ENCODE data around the gene EXOC1. TPM values are rescaled to one million over a fixed set of nuclear protein-coding genes. Genes with fewer than 3 reads are reported as not detected.

The EXOC1 gene
- 10 to 100 TPM; 18.0 to 18.4 TPM for total RNA-seq

- Histone ChIP-seq H3K9me3 (no peaks in the 10 kb centered on the region), H3K36me3 (no peaks in the 10 kb centered on the region), H3K27ac (peak within 1 kb of the TSS; percentile 80 to 83), H3K27me3 (no peaks in the 10 kb centered on the region), H3K4me1 (peaks cover 0 to 25% of the 10 kb centered on the region in 2 donors), H3K4me3 (peak within 1 kb of the TSS; percentile 90 to 96)
- no peak for TF ChIP-seq CTCF (IDR thresholded peaks at IDR 0.05)
- peak; percentile 99 for DNase-seq (ENCODE audit: low spot score)
These were observed at the start of gene EXOC1 for GRCh38 chr4:55853484-55854046. Gene EXOC1, plus strand, starts transcription at chr4:55853648. Its CDS starts 4,676 bp downstream, at chr4:55858324.

GRCh38 chr4:55807556-55807955, 45.9 kb upstream of the EXOC1 start:
- Histone ChIP-seq H3K27ac (no peak overlapping the region), H3K4me3 (no peak overlapping the region)
- no peak for TF ChIP-seq CTCF (IDR thresholded peaks at IDR 0.05)

DNA sequence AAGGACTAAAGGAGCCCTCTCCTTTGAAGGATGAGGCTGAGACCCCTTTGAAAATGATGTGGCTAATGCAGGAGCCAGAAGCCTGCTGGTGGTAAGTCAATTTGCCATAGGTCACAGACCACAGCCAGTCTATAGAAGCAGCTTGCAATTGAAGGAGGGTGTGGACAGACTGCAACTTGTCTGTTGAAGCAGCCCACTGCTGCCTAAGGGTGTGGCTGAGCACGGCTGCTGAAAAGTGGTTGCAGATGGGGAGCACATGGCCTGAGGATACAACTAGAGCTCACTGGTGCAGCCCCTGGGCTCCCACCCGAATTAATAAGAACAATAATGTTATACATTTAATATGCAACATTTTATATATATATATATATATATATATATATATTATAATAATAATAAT, 45.3 kb upstream of the EXOC1 start:
- TF ChIP-seq CTCF (IDR thresholded peaks at IDR 0.05) = no peak
- Histone ChIP-seq H3K36me3 (no peaks in the 10 kb centered on the region), H3K4me1 (no peaks in the 10 kb centered on the region), H3K4me3 (no peak overlapping the region), H3K9me3 (no peaks in the 10 kb centered on the region), H3K27me3 (no peaks in the 10 kb centered on the region), H3K27ac (no peak overlapping the region)
- DNase-seq (ENCODE audit: low spot score) = no peak

More at GRCh38 chr4:55807556-55807955, 45.9 kb upstream of the EXOC1 start:
- H3K9me3 ChIP-seq = no peaks in the 10 kb centered on the region
- DNase-seq (ENCODE audit: low spot score) = no peak
- no peaks in the 10 kb centered on the region for H3K4me1 ChIP-seq
- H3K36me3 ChIP-seq = no peaks in the 10 kb centered on the region
- no peaks in the 10 kb centered on the region for H3K27me3 ChIP-seq

DNA sequence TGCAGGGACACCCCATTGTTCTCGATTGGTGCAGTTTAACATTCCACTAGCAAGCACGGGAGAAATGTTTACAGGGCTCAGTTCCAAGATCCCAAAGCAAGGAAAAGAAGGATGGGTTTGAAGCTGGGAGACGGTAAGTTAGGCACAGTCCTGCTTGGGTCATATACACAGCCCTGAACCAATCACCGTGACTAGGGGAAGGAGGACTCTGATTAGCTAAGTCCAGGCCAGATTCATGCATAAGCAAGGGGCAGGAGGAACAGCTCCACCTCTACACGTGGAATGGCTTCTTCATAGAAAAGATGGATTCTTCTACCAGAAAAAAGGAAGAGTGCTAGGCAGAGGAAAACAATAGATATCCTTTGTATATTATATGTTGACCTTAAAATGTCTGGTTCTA, 44.8 kb upstream of the EXOC1 start:
- Histone ChIP-seq H3K36me3 (no peaks in the 10 kb centered on the region), H3K9me3 (no peaks in the 10 kb centered on the region), H3K4me3 (no peak overlapping the region), H3K4me1 (no peaks in the 10 kb centered on the region), H3K27ac (no peak overlapping the region), H3K27me3 (no peaks in the 10 kb centered on the region)
- no peak for TF ChIP-seq CTCF (IDR thresholded peaks at IDR 0.05)
- DNase-seq (ENCODE audit: low spot score) = no peak

DNA sequence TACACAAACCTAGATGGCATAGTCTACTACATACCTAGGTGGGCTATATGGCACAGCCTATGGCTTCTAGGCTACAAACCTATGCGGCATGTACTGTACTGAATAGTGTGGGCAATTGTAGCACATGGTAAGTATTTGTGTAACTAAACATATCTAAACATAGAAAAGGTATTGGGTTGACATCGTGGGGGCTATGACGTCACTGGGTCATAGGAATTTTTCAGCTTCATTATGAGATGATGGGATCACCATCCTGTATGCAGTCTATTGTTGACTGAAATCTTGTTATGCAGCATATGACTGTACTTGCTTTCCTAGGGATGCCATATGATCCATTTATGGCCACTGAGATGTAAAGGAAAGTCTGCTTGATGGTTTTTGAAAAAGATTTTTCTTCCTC, 35.8 kb upstream of the EXOC1 start:
- Histone ChIP-seq H3K36me3 (no peaks in the 10 kb centered on the region), H3K9me3 (no peaks in the 10 kb centered on the region), H3K27ac (no peak overlapping the region), H3K4me3 (no peak overlapping the region), H3K27me3 (no peaks in the 10 kb centered on the region), H3K4me1 (no peaks in the 10 kb centered on the region)
- no peak for TF ChIP-seq CTCF (IDR thresholded peaks at IDR 0.05)
- no peak for DNase-seq (ENCODE audit: low spot score)

GRCh38 chr4:55819634-55820033, 33.8 kb upstream of the EXOC1 start, which contains the start of gene EXOC1L:
Gene EXOC1L, plus strand, starts transcription at chr4:55819790. Its CDS starts 237 bp downstream, at chr4:55820027.
- Histone ChIP-seq H3K4me3 (peak within 1 kb of the TSS in 1 of 2 donors; percentile 37), H3K27me3 (no peaks in the 10 kb centered on the region), H3K9me3 (no peaks in the 10 kb centered on the region), H3K27ac (no peak within 1 kb of the TSS), H3K4me1 (no peaks in the 10 kb centered on the region), H3K36me3 (no peaks in the 10 kb centered on the region)
- DNase-seq (ENCODE audit: low spot score) = peak; percentile 60
- TF ChIP-seq CTCF (IDR thresholded peaks at IDR 0.05) = no peak
